ENCODE data around the gene LYPD6B.

LYPD6B gene

DNA sequence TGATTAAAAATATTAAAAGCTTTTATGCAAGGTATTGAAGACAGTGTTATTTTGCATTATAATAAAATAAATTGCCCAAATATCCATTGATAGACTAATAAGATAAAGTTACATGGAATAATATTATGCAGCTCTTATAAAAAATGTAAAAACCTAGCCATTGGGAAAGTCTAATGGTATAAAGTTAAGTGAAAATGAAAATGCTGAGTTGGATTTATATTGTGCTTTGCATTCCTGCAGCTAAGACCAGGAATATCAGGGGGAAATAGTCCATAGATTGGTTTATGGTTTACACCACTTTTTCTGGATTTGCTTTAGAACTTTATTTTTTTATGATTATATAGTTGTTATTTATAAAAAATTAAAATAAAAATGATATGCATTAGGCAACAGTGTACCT is 46.1 kb upstream of the LYPD6B start:
- no peaks in the 10 kb centered on the region for H3K9me3 ChIP-seq (replicated peaks; ENCODE audit: insufficient read depth, low read length)
- no peak overlapping the region for H3K4me2 ChIP-seq (ENCODE audit: low read depth, low read length)
- TF ChIP-seq CTCF (IDR thresholded peaks at IDR 0.05; ENCODE audit: low read length) (no peak), EZH2 (optimal IDR thresholded peaks at IDR 0.05; ENCODE audit: low read depth, low read length) (no peak), EZH2phosphoT487 (IDR thresholded peaks at IDR 0.05; ENCODE audit: low read length) (no peak)
- no peaks in the 10 kb centered on the region for H3K4me1 ChIP-seq (ENCODE audit: low read length)
- no peaks in the 10 kb centered on the region for H3K9me2 ChIP-seq (replicated peaks; ENCODE audit: insufficient read depth, low read length)
- no peak overlapping the region for H3K27ac ChIP-seq (ENCODE audit: low read length)
- H3F3A ChIP-seq (ENCODE audit: insufficient read depth, low read length): no peaks in the 10 kb centered on the region
- H4K20me1 ChIP-seq (ENCODE audit: insufficient read depth, low read length): no peaks in the 10 kb centered on the region
- no peaks in the 10 kb centered on the region for H3K27me3 ChIP-seq (replicated peaks; ENCODE audit: insufficient read depth, low read length)
- no peak overlapping the region for H2AFZ ChIP-seq (ENCODE audit: low read length)
- no peak overlapping the region for H3K4me3 ChIP-seq (ENCODE audit: low read length)
- no peak overlapping the region for H3K9ac ChIP-seq (ENCODE audit: low read length)
- H3K79me2 ChIP-seq (ENCODE audit: low read length): no peaks in the 10 kb centered on the region
- no peak for DNase-seq
- no peaks in the 10 kb centered on the region for H3K36me3 ChIP-seq (replicated peaks; ENCODE audit: insufficient read depth, low read length)

DNA sequence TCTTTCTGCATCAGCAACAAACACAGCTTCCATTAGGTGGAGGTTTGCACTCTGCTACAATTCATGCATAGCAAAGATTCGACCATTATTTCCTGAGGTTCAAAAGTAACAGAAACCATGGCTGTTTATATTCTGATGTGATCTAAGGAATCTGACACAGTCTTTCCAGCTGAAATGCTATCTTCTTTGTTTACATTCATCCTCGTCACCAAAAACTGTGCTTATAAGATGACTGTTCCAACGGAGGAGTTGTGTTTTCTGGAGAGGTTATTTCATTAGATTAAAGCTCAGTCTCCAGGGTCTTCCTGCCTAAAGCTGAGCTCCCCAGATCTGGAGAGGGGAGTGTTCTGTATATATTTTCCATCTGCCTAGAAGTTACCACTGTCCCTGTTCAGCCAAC is 45.1 kb upstream of the LYPD6B start:
- Histone ChIP-seq H3K36me3 (replicated peaks; ENCODE audit: insufficient read depth, low read length) (no peaks in the 10 kb centered on the region), H3K27me3 (replicated peaks; ENCODE audit: insufficient read depth, low read length) (no peaks in the 10 kb centered on the region), H4K20me1 (ENCODE audit: insufficient read depth, low read length) (no peaks in the 10 kb centered on the region), H3K4me1 (ENCODE audit: low read length) (no peaks in the 10 kb centered on the region), H3K9me3 (replicated peaks; ENCODE audit: insufficient read depth, low read length) (no peaks in the 10 kb centered on the region), H3K4me3 (ENCODE audit: low read length) (no peak overlapping the region), H3K4me2 (ENCODE audit: low read depth, low read length) (no peak overlapping the region), H3K9me2 (replicated peaks; ENCODE audit: insufficient read depth, low read length) (no peaks in the 10 kb centered on the region), H3K27ac (ENCODE audit: low read length) (no peak overlapping the region), H3K9ac (ENCODE audit: low read length) (no peak overlapping the region), H3F3A (ENCODE audit: insufficient read depth, low read length) (no peaks in the 10 kb centered on the region), H3K79me2 (ENCODE audit: low read length) (no peaks in the 10 kb centered on the region), H2AFZ (ENCODE audit: low read length) (no peak overlapping the region)
- DNase-seq: no peak
- TF ChIP-seq EZH2 (optimal IDR thresholded peaks at IDR 0.05; ENCODE audit: low read depth, low read length): no peak
- no peak for TF ChIP-seq EZH2phosphoT487 (IDR thresholded peaks at IDR 0.05; ENCODE audit: low read length)
- TF ChIP-seq CTCF (IDR thresholded peaks at IDR 0.05; ENCODE audit: low read length): no peak

DNA sequence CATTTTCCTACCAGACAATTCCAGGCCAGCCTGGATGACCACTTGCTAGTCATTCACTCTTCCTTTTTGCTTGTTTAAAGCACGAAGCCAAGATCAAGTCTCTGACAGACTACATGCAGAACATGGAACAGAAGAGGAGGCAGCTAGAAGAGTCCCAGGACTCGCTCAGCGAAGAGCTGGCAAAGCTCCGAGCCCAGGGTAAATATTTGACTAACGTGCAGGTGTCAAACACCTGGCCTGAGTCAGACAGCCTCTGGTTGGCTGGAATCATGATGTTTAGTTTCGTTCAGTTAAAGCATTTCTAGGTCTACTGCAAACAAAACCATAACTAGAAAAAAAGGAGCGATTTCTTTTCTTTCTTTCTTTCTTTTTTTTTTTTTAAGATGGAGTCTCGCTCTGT is 44.2 kb upstream of the LYPD6B start:
- DNase-seq: no peak
- Histone ChIP-seq H3K4me1 (ENCODE audit: low read length) (no peaks in the 10 kb centered on the region), H3K9me3 (replicated peaks; ENCODE audit: insufficient read depth, low read length) (no peaks in the 10 kb centered on the region), H4K20me1 (ENCODE audit: insufficient read depth, low read length) (no peaks in the 10 kb centered on the region), H3K36me3 (replicated peaks; ENCODE audit: insufficient read depth, low read length) (no peaks in the 10 kb centered on the region), H3K27ac (ENCODE audit: low read length) (no peak overlapping the region), H3K4me2 (ENCODE audit: low read depth, low read length) (no peak overlapping the region), H3K79me2 (ENCODE audit: low read length) (no peaks in the 10 kb centered on the region), H3K4me3 (ENCODE audit: low read length) (no peak overlapping the region), H2AFZ (ENCODE audit: low read length) (no peak overlapping the region), H3F3A (ENCODE audit: insufficient read depth, low read length) (no peaks in the 10 kb centered on the region), H3K9ac (ENCODE audit: low read length) (no peak overlapping the region), H3K27me3 (replicated peaks; ENCODE audit: insufficient read depth, low read length) (no peaks in the 10 kb centered on the region), H3K9me2 (replicated peaks; ENCODE audit: insufficient read depth, low read length) (no peaks in the 10 kb centered on the region)
- TF ChIP-seq EZH2phosphoT487 (IDR thresholded peaks at IDR 0.05; ENCODE audit: low read length) (no peak), EZH2 (optimal IDR thresholded peaks at IDR 0.05; ENCODE audit: low read depth, low read length) (no peak), CTCF (IDR thresholded peaks at IDR 0.05; ENCODE audit: low read length) (no peak)
